Fibroblast of mammary gland (primary cell): ENCODE measurements around the gene MDM2.
"Not testable (repeated sequence)": the region's sequence is repeated elsewhere in the genome, so short reads cannot be mapped to it uniquely, and the experiment has no call there.

ENCODE experiments used
- DNase-seq: peaks from one replicate; pipeline ENCODE4 v3.0.0-alpha.2; 2010; ENCODE audit warnings: low read depth
- H3K4me3 ChIP-seq: 2 replicates; pipeline ENCODE4 v1.5.1; 2011; ENCODE audit warnings: low read depth, mild to moderate bottlenecking, low read length, moderate library complexity; ENCODE audit not compliant: control insufficient read depth
- TF ChIP-seq, protein P1 (sequence below): conservative IDR thresholded peaks from 2 replicates; pipeline ENCODE4 v1.5.1; 2011; ENCODE audit warnings: low read depth, low read length, inconsistent platforms; ENCODE audit not compliant: control insufficient read depth, insufficient read depth

The MDM2 gene

DNA sequence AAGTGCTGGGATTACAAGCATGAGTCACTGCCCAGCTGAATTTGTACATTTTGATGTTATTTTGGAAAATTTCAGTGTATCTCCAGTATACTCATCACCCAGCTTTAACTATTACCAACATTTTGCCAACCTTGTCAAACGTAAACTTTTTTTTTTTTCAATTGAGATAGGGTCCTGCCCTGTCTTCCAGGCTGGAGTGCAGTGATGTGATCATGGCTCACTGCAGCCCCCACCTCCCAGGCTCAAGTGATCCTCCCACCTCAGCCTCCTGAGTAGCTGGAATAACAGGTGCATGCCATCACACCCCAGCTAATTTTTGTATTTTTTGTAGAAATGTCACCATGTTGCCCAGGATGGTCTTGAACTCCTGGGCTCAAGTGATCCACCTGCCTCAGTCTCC lies 29.2 kb downstream of the MDM2 start:
- H3K4me3 ChIP-seq: no peak overlapping the region
- TF ChIP-seq, protein P1, sequence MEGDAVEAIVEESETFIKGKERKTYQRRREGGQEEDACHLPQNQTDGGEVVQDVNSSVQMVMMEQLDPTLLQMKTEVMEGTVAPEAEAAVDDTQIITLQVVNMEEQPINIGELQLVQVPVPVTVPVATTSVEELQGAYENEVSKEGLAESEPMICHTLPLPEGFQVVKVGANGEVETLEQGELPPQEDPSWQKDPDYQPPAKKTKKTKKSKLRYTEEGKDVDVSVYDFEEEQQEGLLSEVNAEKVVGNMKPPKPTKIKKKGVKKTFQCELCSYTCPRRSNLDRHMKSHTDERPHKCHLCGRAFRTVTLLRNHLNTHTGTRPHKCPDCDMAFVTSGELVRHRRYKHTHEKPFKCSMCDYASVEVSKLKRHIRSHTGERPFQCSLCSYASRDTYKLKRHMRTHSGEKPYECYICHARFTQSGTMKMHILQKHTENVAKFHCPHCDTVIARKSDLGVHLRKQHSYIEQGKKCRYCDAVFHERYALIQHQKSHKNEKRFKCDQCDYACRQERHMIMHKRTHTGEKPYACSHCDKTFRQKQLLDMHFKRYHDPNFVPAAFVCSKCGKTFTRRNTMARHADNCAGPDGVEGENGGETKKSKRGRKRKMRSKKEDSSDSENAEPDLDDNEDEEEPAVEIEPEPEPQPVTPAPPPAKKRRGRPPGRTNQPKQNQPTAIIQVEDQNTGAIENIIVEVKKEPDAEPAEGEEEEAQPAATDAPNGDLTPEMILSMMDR: no peak
- no peak for DNase-seq

- DNase-seq: no peak
- TF ChIP-seq, protein P1: no peak
- no peak overlapping the region for H3K4me3 ChIP-seq
These were observed 30.3 kb downstream of the MDM2 start for GRCh38 chr12:68838046-68838886.

GRCh38 chr12:68839183-68840147 lies 31.5 kb downstream of the MDM2 start:
- TF ChIP-seq, protein P1: no peak
- no peak for DNase-seq
- no peak overlapping the region for H3K4me3 ChIP-seq

- H3K4me3 ChIP-seq, DNase-seq: not testable (repeated sequence)
These were observed 33.2 kb downstream of the MDM2 start for GRCh38 chr12:68841175-68841574.

GRCh38 chr12:68841717-68842116 lies 33.7 kb downstream of the MDM2 start:
- TF ChIP-seq, protein P1: no peak
- DNase-seq: no peak
- no peak overlapping the region for H3K4me3 ChIP-seq

GRCh38 chr12:68842123-68842522 lies 34.1 kb downstream of the MDM2 start:
- H3K4me3 ChIP-seq: no peak overlapping the region
- no peak for DNase-seq
- TF ChIP-seq, protein P1: no peak
